ENCODE measurements around the gene FAM219B. TPM values are rescaled to one million over a fixed set of nuclear protein-coding genes. Genes with fewer than 3 reads are reported as not detected.

FAM219B gene
- total and polyA plus RNA-seq, 2 of the 4 experiments (the other 2 are of a cell fraction): 24.9 to 48.7 TPM

DNA sequence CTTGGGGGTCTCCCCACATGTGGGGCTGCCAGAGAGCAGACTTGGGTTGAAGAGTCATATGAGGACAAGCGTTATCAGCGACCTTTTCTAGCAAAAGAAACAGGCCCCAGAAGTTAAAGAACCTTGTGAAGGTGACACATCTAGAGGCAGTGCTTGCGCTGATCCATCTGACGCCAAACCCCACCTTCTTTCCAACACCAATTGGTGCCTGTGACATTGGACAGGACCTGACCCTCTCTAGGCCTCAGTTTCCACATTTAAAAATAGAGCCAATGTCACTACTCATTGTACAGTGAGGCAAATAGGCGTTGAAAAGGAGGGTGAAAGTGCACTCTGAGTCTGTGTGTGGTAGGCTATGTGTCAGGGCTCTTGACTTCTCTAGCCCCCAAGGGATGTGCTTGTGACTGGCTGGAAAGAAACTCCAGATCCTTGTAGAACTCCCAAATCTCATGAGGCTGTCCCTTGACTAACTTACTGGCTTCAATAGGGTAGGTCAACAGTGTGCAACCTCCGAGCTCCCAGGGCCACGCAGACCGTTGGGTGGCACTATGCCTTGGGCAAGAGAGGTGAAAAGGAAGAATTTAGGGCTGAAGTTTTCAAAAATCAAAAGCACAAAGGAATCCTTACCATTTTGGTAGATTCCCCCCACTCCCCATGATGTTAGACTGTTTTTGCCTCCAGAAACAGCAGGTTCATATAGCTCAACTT, 666 bp upstream of the FAM219B start (continued):
- no peak for TF ChIP-seq MAFK (IDR thresholded peaks at IDR 0.05; ENCODE audit: low read depth, low read length)

DNA sequence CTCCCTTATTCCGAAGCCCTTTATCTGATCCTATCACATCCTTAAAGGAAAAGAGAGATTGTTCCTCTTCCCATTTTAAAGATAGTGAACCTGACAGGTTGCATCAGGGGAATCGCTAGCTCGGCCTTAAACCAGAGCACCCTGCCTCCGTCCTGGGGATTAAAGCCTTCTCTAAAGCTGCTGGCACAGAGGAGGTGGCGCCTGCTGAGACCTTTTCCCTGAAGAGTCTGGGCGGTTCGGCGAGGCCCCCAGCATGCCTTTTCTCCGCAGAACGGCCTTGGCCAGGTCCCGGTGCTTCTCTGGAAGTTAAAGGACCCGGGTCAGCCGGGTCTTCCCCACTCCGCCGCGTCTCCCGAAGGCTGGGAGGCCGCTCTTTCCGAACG, 593 bp downstream of the FAM219B start:
- ATAC-seq (ENCODE audit: low read depth) (peak; percentile 30), DNase-seq (peak; percentile 22)
- H2BK15ac ChIP-seq (ENCODE audit: low read depth, low read length): no peak overlapping the region
- TF ChIP-seq MXI1 (IDR thresholded peaks at IDR 0.05; ENCODE audit: borderline replicate concordance, low read depth, low read length) (peak; percentile 20; the same call in 1 of the 2 replicates), SMC3 (IDR thresholded peaks at IDR 0.05; ENCODE audit: low read depth, low read length) (no peak), POLR2A (IDR thresholded peaks at IDR 0.05; ENCODE audit: low read depth, low read length) (no peak)
- TF ChIP-seq, protein P1, sequence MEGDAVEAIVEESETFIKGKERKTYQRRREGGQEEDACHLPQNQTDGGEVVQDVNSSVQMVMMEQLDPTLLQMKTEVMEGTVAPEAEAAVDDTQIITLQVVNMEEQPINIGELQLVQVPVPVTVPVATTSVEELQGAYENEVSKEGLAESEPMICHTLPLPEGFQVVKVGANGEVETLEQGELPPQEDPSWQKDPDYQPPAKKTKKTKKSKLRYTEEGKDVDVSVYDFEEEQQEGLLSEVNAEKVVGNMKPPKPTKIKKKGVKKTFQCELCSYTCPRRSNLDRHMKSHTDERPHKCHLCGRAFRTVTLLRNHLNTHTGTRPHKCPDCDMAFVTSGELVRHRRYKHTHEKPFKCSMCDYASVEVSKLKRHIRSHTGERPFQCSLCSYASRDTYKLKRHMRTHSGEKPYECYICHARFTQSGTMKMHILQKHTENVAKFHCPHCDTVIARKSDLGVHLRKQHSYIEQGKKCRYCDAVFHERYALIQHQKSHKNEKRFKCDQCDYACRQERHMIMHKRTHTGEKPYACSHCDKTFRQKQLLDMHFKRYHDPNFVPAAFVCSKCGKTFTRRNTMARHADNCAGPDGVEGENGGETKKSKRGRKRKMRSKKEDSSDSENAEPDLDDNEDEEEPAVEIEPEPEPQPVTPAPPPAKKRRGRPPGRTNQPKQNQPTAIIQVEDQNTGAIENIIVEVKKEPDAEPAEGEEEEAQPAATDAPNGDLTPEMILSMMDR (conservative IDR thresholded peaks at IDR 0.05; ENCODE audit: low read depth, low read length): no peak
- peak overlapping the region; percentile 45 for H3K14ac ChIP-seq (replicated peaks; ENCODE audit: low read depth, low read length)
- ChIA-PET POLR2A (ENCODE audit: unreplicated experiment) (interaction anchor here (0.6 kb wide), 1 partner anchor 55 kb away, joined by 4 read pairs; no protein-coding TSS in a partner anchor), CTCF (interaction anchor here (0.6 kb wide), 1 partner anchor 105 kb away, joined by 4 read pairs; no protein-coding TSS in a partner anchor)
- H3K18ac ChIP-seq (ENCODE audit: low read depth, low read length): no peak overlapping the region; the same call in 1 of the 2 replicates
- H4K20me1 ChIP-seq (ENCODE audit: insufficient read depth, low read length): peaks cover 13% of the 10 kb centered on the region
- H4K91ac ChIP-seq (ENCODE audit: insufficient read depth, low read depth, low read length): peak overlapping the region; percentile 73
- H2BK120ac ChIP-seq (ENCODE audit: low read depth, low read length): no peak overlapping the region; the same call in 1 of the 2 replicates
- H3K4me1 ChIP-seq (ENCODE audit: control insufficient read depth, insufficient read depth, low read length): peaks cover 13% of the 10 kb centered on the region
- peak overlapping the region; percentile 89 for H3K4me3 ChIP-seq (ENCODE audit: insufficient read depth, low read depth, low read length)
- intact Hi-C loops (cut with micrococcal nuclease) (loop anchor here (5.0 kb wide), 1 partner anchor 64 kb away; the partner anchor contains the start of gene ULK3), in situ Hi-C loops (cut with MboI; ENCODE audit: low sequenced_read_pairs) (no loop called here), dilution Hi-C loops (cut with HindIII; ENCODE audit: low sequenced_read_pairs, unreplicated experiment) (no loop called here)
- H2BK20ac ChIP-seq (ENCODE audit: low read depth, low read length): no peak overlapping the region
- peak overlapping the region; percentile 3; the same call in 1 of the 2 replicates for H4K5ac ChIP-seq (ENCODE audit: low read depth, low read length)
- peaks cover 4% of the 10 kb centered on the region for H3K9me1 ChIP-seq (ENCODE audit: insufficient read depth, low read length)
- H3K79me1 ChIP-seq (ENCODE audit: low read depth in 1 of 2, low read length in 2 of 2): peaks cover 26 to 58% of the 10 kb centered on the region in 2 experiments
- H3K4ac ChIP-seq (ENCODE audit: low read depth, low read length): peak overlapping the region; percentile 26
- H3K27me3 ChIP-seq (ENCODE audit: control insufficient read depth, insufficient read depth, low read length): no peaks in the 10 kb centered on the region
- peak overlapping the region; percentile 71 for H2BK5ac ChIP-seq (ENCODE audit: low read depth, low read length, poor library complexity, severe bottlenecking)
- H3K27ac ChIP-seq (ENCODE audit: insufficient read depth, low read length): peak overlapping the region; percentile 79
- no TSS peak for BruUV-seq (replicated peaks)
- peak overlapping the region; percentile 34 to 72; a peak in 3 of 4 replicates for H4K8ac ChIP-seq (ENCODE audit: low read depth in 2 of 2, low read length in 2 of 2)
- no peaks in the 10 kb centered on the region for H3K9me3 ChIP-seq (ENCODE audit: control insufficient read depth, insufficient read depth, low read length)
- 0% methylated on average over 1 of the region's 20 CpGs; no CpG with 5 or more reads in 1 of the 2 experiments for WGBS, 2 experiments (ENCODE audit: extremely low coverage in 2 of 2, insufficient read length in 1 of 2)
- peak overlapping the region; percentile 32 for H3K23ac ChIP-seq (ENCODE audit: low read depth, low read length)
- H2AK9ac ChIP-seq (replicated peaks; ENCODE audit: low read depth, low read length, poor library complexity): peak overlapping the region; percentile 80
- H3K4me2 ChIP-seq (ENCODE audit: low read depth, low read length): peak overlapping the region; percentile 74
- H3K56ac ChIP-seq (ENCODE audit: extremely low read depth, insufficient read depth, low read length): peak overlapping the region; percentile 82
- H2AFZ ChIP-seq (replicated peaks; ENCODE audit: low read length, poor library complexity): peak overlapping the region; percentile 97
- peak overlapping the region; percentile 80; the same call in 1 of the 2 replicates for H2AK5ac ChIP-seq (ENCODE audit: low read depth, low read length)
- peak overlapping the region; percentile 62 for H3K9ac ChIP-seq (ENCODE audit: low read depth, low read length)
- H3K36me3 ChIP-seq (ENCODE audit: control insufficient read depth, insufficient read depth, low read length): peaks cover 22% of the 10 kb centered on the region
